HepG2 (cell line): ENCODE data around the gene TEAD3. TPM values are rescaled to one million over a fixed set of nuclear protein-coding genes. Genes with fewer than 3 reads are reported as not detected.

Source experiments
- ATAC-seq: fragments of 200-7000 bp; cut with Tn5 transposase; 3 replicates; pipeline ENCODE4 v1.9.1; 2020; ENCODE audit warnings: mild to moderate bottlenecking, moderate library complexity
- BruUV-seq: library from RNA; stranded (reverse); fragments of 400-500 nt; replicated peaks from 2 replicates; lab custom pipeline; 2021; lab: Mats Ljungman, UMichigan
- CTCF ChIA-PET: fragments of 300-600 bp; formaldehyde crosslinking; extraction: SDS; loops from one replicate; lab custom pipeline; 2021; ENCODE audit warnings: low total read pairs, inconsistent platforms, low intra/inter-chr PET ratio; lab: Yijun Ruan, JAX
- POLR2A ChIA-PET: fragments of 350-600 bp; sonication (Branson Sonifier 250); formaldehyde crosslinking; loops from one replicate; lab custom pipeline; 2020; ENCODE audit warnings: antibody characterized with exemption, inconsistent platforms; lab: Yijun Ruan, JAX
- DNase-seq: peaks from one replicate; pipeline ENCODE4 v3.0.0-alpha.2; 2015; ENCODE audit warnings: low spot score
- FAIRE-seq: peaks from 3 replicates; lab custom pipeline; 2011; peaks lifted over from hg19 to GRCh38; lab: Jason Lieb, UNC
- H2AFZ ChIP-seq: one replicate; pipeline ENCODE4 v1.6.1; 2011; ENCODE audit warnings: low read length, inconsistent platforms
- H3K27ac ChIP-seq: fragments of 300-600 bp; 3 replicates; pipeline ENCODE4 v1.8.0; 2011; ENCODE audit warnings: mixed run types, mild to moderate bottlenecking, mixed read lengths, low read length, inconsistent platforms; ENCODE audit not compliant: insufficient read depth; ENCODE audit errors: extremely low read length
- H3K27me3 ChIP-seq, 2 experiments: fragments of 200-600 bp in 1 of 2; 2 replicates in 1 of 2; 3 replicates in 1 of 2; pipeline versions ENCODE4 v1.6.0 to v1.8.0; 2011; ENCODE audit warnings: low read length in 2 of 2, mild to moderate bottlenecking in 2 of 2, moderate library complexity in 2 of 2, inconsistent platforms in 1 of 2; ENCODE audit not compliant: insufficient read depth in 2 of 2, control insufficient read depth in 1 of 2
- H3K36me3 ChIP-seq, 2 experiments: fragments of 200-600 bp in 1 of 2; replicated peaks in 1 of 2; 2 replicates in 1 of 2; 3 replicates in 1 of 2; pipeline versions ENCODE4 v1.5.1 to v1.8.0; 2011; ENCODE audit warnings: low read length in 2 of 2, inconsistent platforms in 1 of 2; ENCODE audit not compliant: insufficient read depth in 2 of 2, control insufficient read depth in 1 of 2
- H3K4me1 ChIP-seq: 2 replicates; pipeline ENCODE4 v1.5.1; 2012; ENCODE audit warnings: low read length, inconsistent platforms; ENCODE audit not compliant: insufficient read depth
- H3K4me2 ChIP-seq: 2 replicates; pipeline ENCODE4 v1.6.0; 2011; ENCODE audit warnings: low read depth, low read length, inconsistent platforms
- H3K4me3 ChIP-seq, 3 experiments: fragments of 200-600 bp in 1 of 3; sonication (generic), shearing (Covaris generic) in 1 of 3; replicated peaks in 1 of 3; 2 replicates each; pipeline ENCODE4 v1.5.1; 2011 to 2016; ENCODE audit warnings: low read length in 3 of 3, inconsistent platforms in 2 of 3, low read depth in 2 of 3, mild to moderate bottlenecking in 2 of 3, control low read depth in 1 of 3, mixed read lengths in 1 of 3; ENCODE audit not compliant: insufficient read depth in 1 of 3
- H3K79me2 ChIP-seq: one replicate; pipeline ENCODE4 v1.6.1; 2011; ENCODE audit warnings: low read length, inconsistent platforms; ENCODE audit not compliant: insufficient read depth
- H3K9ac ChIP-seq: 2 replicates; pipeline ENCODE4 v1.6.0; 2011; ENCODE audit warnings: mild to moderate bottlenecking, low read depth, low read length, inconsistent platforms; ENCODE audit not compliant: insufficient read depth
- H3K9me3 ChIP-seq: 2 replicates; pipeline ENCODE4 v1.5.1; 2012; ENCODE audit warnings: mild to moderate bottlenecking, low read length
- H4K20me1 ChIP-seq: 2 replicates; pipeline ENCODE4 v1.6.0; 2011; ENCODE audit warnings: inconsistent platforms, mild to moderate bottlenecking, low read length, moderate library complexity; ENCODE audit not compliant: insufficient read depth
- CSRNP1 ChIP-seq: sonication (generic); formaldehyde crosslinking; IDR thresholded peaks from 2 replicates; pipeline ENCODE4 v1.8.1; 2023; ENCODE audit warnings: mild to moderate bottlenecking, missing genetic modification reagents
- KLF16 ChIP-seq, 2 experiments: sonication (generic) in 1 of 2; formaldehyde crosslinking in 1 of 2; IDR thresholded peaks; 2 replicates each; pipeline versions ENCODE4 v1.6.1 to v1.8.0; 2016 to 2023; ENCODE audit warnings: missing genetic modification reagents in 2 of 2, missing compliant biosample characterization in 1 of 2
- MEIS1 ChIP-seq: sonication (generic); formaldehyde crosslinking; IDR thresholded peaks from 2 replicates; pipeline ENCODE4 v1.9.0; 2021; ENCODE audit warnings: mild to moderate bottlenecking, missing genetic modification reagents, moderate library complexity, borderline replicate concordance
- PRPF4 ChIP-seq: fragments of 200-400 bp; formaldehyde crosslinking; IDR thresholded peaks from 2 replicates; pipeline ENCODE4 v1.6.1; 2016; ENCODE audit warnings: low read length, low read depth; ENCODE audit not compliant: poor library complexity, severe bottlenecking
- RBM22 ChIP-seq: fragments of 200-400 bp; formaldehyde crosslinking; optimal IDR thresholded peaks from 2 replicates; pipeline ENCODE3; 2017; ENCODE audit warnings: mild to moderate bottlenecking, low read length, moderate library complexity
- SNAI1 ChIP-seq: sonication (generic); formaldehyde crosslinking; IDR thresholded peaks from 2 replicates; pipeline ENCODE4 v1.5.0; 2020; ENCODE audit warnings: mild to moderate bottlenecking, missing genetic modification reagents, borderline replicate concordance
- ZFYVE20 ChIP-seq: sonication (generic); formaldehyde crosslinking; IDR thresholded peaks from 2 replicates; pipeline ENCODE4 v1.8.0; 2023; ENCODE audit warnings: low read depth, mild to moderate bottlenecking, moderate library complexity, missing genetic modification reagents, borderline replicate concordance
- ZMYM4 ChIP-seq: sonication (generic); formaldehyde crosslinking; IDR thresholded peaks from 2 replicates; pipeline ENCODE4 v1.8.1; 2023; ENCODE audit warnings: mild to moderate bottlenecking, missing genetic modification reagents
- ZNF441 ChIP-seq: sonication (generic); formaldehyde crosslinking; IDR thresholded peaks from 2 replicates; pipeline ENCODE4 v1.7.0; 2021; ENCODE audit warnings: missing genetic modification reagents, borderline replicate concordance
- ZNF484 ChIP-seq: sonication (generic); formaldehyde crosslinking; IDR thresholded peaks from 2 replicates; pipeline ENCODE4 v1.5.1; 2020; ENCODE audit warnings: mild to moderate bottlenecking, low read depth, missing genetic modification reagents, borderline replicate concordance
- ZNF580 ChIP-seq: IDR thresholded peaks from 2 replicates; pipeline ENCODE4 v1.6.1; 2016; ENCODE audit warnings: low read depth, borderline replicate concordance
- ZNF768 ChIP-seq: sonication (generic); formaldehyde crosslinking; IDR thresholded peaks from 2 replicates; pipeline ENCODE4 v1.4.0; 2020; ENCODE audit warnings: missing genetic modification reagents
- ZNF775 ChIP-seq: sonication (generic); formaldehyde crosslinking; IDR thresholded peaks from 2 replicates; pipeline ENCODE4 v1.4.0; 2020; ENCODE audit warnings: missing genetic modification reagents, mild to moderate bottlenecking, moderate library complexity, borderline replicate concordance
- ZSCAN21 ChIP-seq: sonication (generic); formaldehyde crosslinking; IDR thresholded peaks from 2 replicates; pipeline ENCODE4 v1.8.0; 2022; ENCODE audit warnings: mild to moderate bottlenecking, missing genetic modification reagents, moderate library complexity, borderline replicate concordance
- WGBS: methylation state at CpG from one replicate; pipeline ENCODE4 v1.1.6; 2017; ENCODE audit warnings: low lambda C conversion rate; 5-methylcytosine and 5-hydroxymethylcytosine counted together
- in situ Hi-C: cut with HindIII; loops from 2 replicates; pipeline ENCODE4 v1.10.0; 2017; ENCODE audit warnings: low pct_unique_long_range_greater_than_20kb; ENCODE audit not compliant: extremely low pct_ligation_motif_present
- intact Hi-C: fragments of 100-400 bp; cut with micrococcal nuclease; formaldehyde crosslinking; loops from one replicate; pipeline ENCODE4 v1.10.0; 2022; ENCODE audit not compliant: unreplicated experiment
- polyA plus RNA-seq, 8 experiments: library from polyadenylated mRNA; depleted of rRNA in 3 of 8; stranded (reverse) in 7 of 8; unstranded in 1 of 8; fragments of >200 nt; fragmentation: Illumina TruSeq in 4 of 8; extraction: Trizol in 4 of 8; gene quantifications; 2 replicates each; pipeline versions ENCODE4 v1.2.1 to v1.2.3, GENCODE V29; 2011 to 2016; ENCODE audit warnings: low read depth in 4 of 8, missing spikeins in 1 of 8, mixed read lengths in 1 of 8; ENCODE audit not compliant: insufficient read depth in 1 of 8
- total RNA-seq, 5 experiments: library from RNA; depleted of rRNA; stranded (reverse); fragments of >200 nt; fragmentation: Illumina TruSeq; extraction: Trizol; gene quantifications; 2 replicates each; pipeline ENCODE4 v1.2.3, GENCODE V29; 2016; ENCODE audit warnings: low read depth in 1 of 5

Gene TEAD3
- total and polyA plus RNA-seq, 2 of the 13 experiments (the other 11 are each of a cell fraction or from before 2014, with no cell fraction given): 15.1 to 16.5 TPM

GRCh38 chr6:35483062-35483461 lies 13.8 kb downstream of the TEAD3 start:
- 94% methylated on average over 4 of the region's 4 CpGs for WGBS
- DNase-seq (no peak), ATAC-seq (no peak)
- H3K79me2 ChIP-seq: no peaks in the 10 kb centered on the region
- POLR2A ChIA-PET: interaction anchor here (1.0 to 1.9 kb wide), 2 partner anchors 11 to 14 kb away, joined by 3 to 5 read pairs; partner anchors contain the start of gene TEAD3
- H3K4me2 ChIP-seq: no peak overlapping the region
- H3K9ac ChIP-seq: no peak overlapping the region
- in situ Hi-C loops: no loop called here
- H3K9me3 ChIP-seq: no peaks in the 10 kb centered on the region
- H4K20me1 ChIP-seq: peaks cover 14% of the 10 kb centered on the region; the same call in 1 of the 2 replicates
- TF ChIP-seq RBM22: peak; percentile 63
- TF ChIP-seq ZNF484 (CRISPR knock-in tag): no peak
- TF ChIP-seq, all 625 proteins: peak for 1
- Histone ChIP-seq H3K4me1 (no peaks in the 10 kb centered on the region), H3K27me3 (no peaks in the 10 kb centered on the region), H3K27ac (no peak overlapping the region), H3K36me3 (peaks cover 14 to 68% of the 10 kb centered on the region in 2 experiments), H2AFZ (no peak overlapping the region), H3K4me3 (no peak overlapping the region)
- CTCF ChIA-PET: no interaction called here
- FAIRE-seq: no peak
- TSS peak; percentile 21 for BruUV-seq
- intact Hi-C loops: no loop called here

GRCh38 chr6:35481226-35481625 lies 15.7 kb downstream of the TEAD3 start:
- 90% methylated on average over 8 of the region's 8 CpGs for WGBS
- H3K27me3 ChIP-seq: no peaks in the 10 kb centered on the region
- in situ Hi-C loops: no loop called here
- TF ChIP-seq PRPF4 (no peak), ZNF580 (CRISPR knock-in tag) (no peak), ZMYM4 (CRISPR knock-in tag) (no peak), ZFYVE20 (no peak), KLF16 (CRISPR knock-in tag; IDR thresholded peaks at IDR 0.05) (no peak), ZSCAN21 (CRISPR knock-in tag) (no peak), MEIS1 (no peak), CSRNP1 (no peak), SNAI1 (CRISPR knock-in tag) (no peak), ZNF768 (CRISPR knock-in tag) (no peak), ZNF441 (CRISPR knock-in tag) (no peak), ZNF775 (CRISPR knock-in tag) (no peak)
- H3K9ac ChIP-seq: no peak overlapping the region
- H3K79me2 ChIP-seq: no peaks in the 10 kb centered on the region
- intact Hi-C loops: no loop called here
- POLR2A ChIA-PET: interaction anchor here (1.1 to 2.4 kb wide), 2 partner anchors 11 to 17 kb away, joined by 3 to 15 read pairs; no protein-coding TSS in a partner anchor
- H2AFZ ChIP-seq: no peak overlapping the region
- BruUV-seq: no TSS peak
- peaks cover 4% of the 10 kb centered on the region; the same call in 1 of the 2 replicates for H4K20me1 ChIP-seq
- no peak overlapping the region for H3K27ac ChIP-seq
- ATAC-seq (no peak), DNase-seq (no peak), FAIRE-seq (no peak)
- H3K4me1 ChIP-seq: peaks cover 13% of the 10 kb centered on the region
- no peak overlapping the region for H3K4me2 ChIP-seq
- CTCF ChIA-PET: no interaction called here
- H3K9me3 ChIP-seq: no peaks in the 10 kb centered on the region
- no peak overlapping the region for H3K4me3 ChIP-seq
- peaks cover 10 to 62% of the 10 kb centered on the region in 2 experiments for H3K36me3 ChIP-seq
